GM18909 (cell line): ENCODE results near the gene ATRN.
"Not testable (repeated sequence)": the region's sequence is repeated elsewhere in the genome, so short reads cannot be mapped to it uniquely, and the experiment has no call there.

Experiments used
- ATAC-seq: cut with Tn5 transposase; IDR thresholded peaks from one replicate; pipeline ENCODE4 v1.9.1; 2021; ENCODE audit warnings: mild to moderate bottlenecking; ENCODE audit not compliant: unreplicated experiment, poor library complexity

The ATRN gene

GRCh38 chr20:3510110-3510509 is 39.3 kb downstream of the ATRN start:
- no peak for ATAC-seq

- not testable (repeated sequence) for ATAC-seq
Observed at GRCh38 chr20:3512239-3512638, 41.4 kb downstream of the ATRN start.

GRCh38 chr20:3514012-3514642 is 43.3 kb downstream of the ATRN start:
- no peak for ATAC-seq

- ATAC-seq, result no peak
Observed at GRCh38 chr20:3515379-3516170, 44.8 kb downstream of the ATRN start.

GRCh38 chr20:3521852-3522740 is 51.3 kb downstream of the ATRN start:
- no peak for ATAC-seq

- ATAC-seq, result not testable (repeated sequence)
Observed at GRCh38 chr20:3524696-3525095, 53.9 kb downstream of the ATRN start.

- ATAC-seq, result no peak
Observed at GRCh38 chr20:3532089-3532615, 61.3 kb downstream of the ATRN start.

GRCh38 chr20:3537733-3538132 is 66.9 kb downstream of the ATRN start:
- ATAC-seq, result not testable (repeated sequence)

- no peak for ATAC-seq
Observed at GRCh38 chr20:3539311-3540107, 68.7 kb downstream of the ATRN start.

- no peak for ATAC-seq
Observed at GRCh38 chr20:3541887-3542721, 71.3 kb downstream of the ATRN start.

GRCh38 chr20:3543901-3544507 is 73.2 kb downstream of the ATRN start:
- ATAC-seq, result no peak

- no peak for ATAC-seq
Observed at GRCh38 chr20:3545401-3545925, 74.6 kb downstream of the ATRN start.

- ATAC-seq, result no peak
Observed at GRCh38 chr20:3547906-3548305, 77.1 kb downstream of the ATRN start.

- no peak for ATAC-seq
Observed at GRCh38 chr20:3550837-3551236, 80.0 kb downstream of the ATRN start.

- no peak for ATAC-seq
Observed at GRCh38 chr20:3551681-3552434, 81.0 kb downstream of the ATRN start.

GRCh38 chr20:3553663-3554062 is 82.8 kb downstream of the ATRN start:
- no peak for ATAC-seq

GRCh38 chr20:3557237-3557785 is 86.5 kb downstream of the ATRN start:
- no peak for ATAC-seq
